Keratinocyte (primary cell): ENCODE measurements around the gene KLF8. TPM values are rescaled to one million over a fixed set of nuclear protein-coding genes. Genes with fewer than 3 reads are reported as not detected.
A peak's percentile ranks its signal among the peaks of the same experiment; 100 is the strongest.

Experiments
- DNase-seq: peaks from one replicate; pipeline ENCODE4 v3.0.0-alpha.2; 2011; ENCODE audit warnings: low read depth, missing footprints, low spot score
- FAIRE-seq: peaks from 2 replicates; lab custom pipeline; 2011; peaks lifted over from hg19 to GRCh38; lab: Jason Lieb, UNC
- H2AFZ ChIP-seq: 2 replicates; pipeline ENCODE4 v1.6.0; 2012; ENCODE audit warnings: low read length, control low read depth, inconsistent platforms; ENCODE audit not compliant: control insufficient read depth
- H3K27ac ChIP-seq: 2 replicates; pipeline ENCODE4 v1.5.1; 2011; ENCODE audit warnings: low read length; ENCODE audit not compliant: control insufficient read depth, insufficient read depth
- H3K27me3 ChIP-seq: 3 replicates; pipeline ENCODE4 v1.6.0; 2011; ENCODE audit warnings: low read length; ENCODE audit not compliant: control insufficient read depth, insufficient read depth; ENCODE audit errors: extremely low read depth
- H3K36me3 ChIP-seq, 2 experiments: 2 replicates in 1 of 2; 3 replicates in 1 of 2; pipeline ENCODE4 v1.5.1; 2011; ENCODE audit warnings: low read length in 2 of 2, mild to moderate bottlenecking in 1 of 2; ENCODE audit not compliant: control insufficient read depth in 2 of 2, insufficient read depth in 2 of 2; ENCODE audit errors: extremely low read depth in 1 of 2
- H3K4me1 ChIP-seq: 3 replicates; pipeline ENCODE4 v1.5.1; 2011; ENCODE audit warnings: low read length; ENCODE audit not compliant: control insufficient read depth, insufficient read depth; ENCODE audit errors: extremely low read depth
- H3K4me2 ChIP-seq: 3 replicates; pipeline ENCODE4 v1.6.0; 2011; ENCODE audit warnings: low read depth, low read length; ENCODE audit not compliant: control insufficient read depth, insufficient read depth; ENCODE audit errors: extremely low read depth
- H3K4me3 ChIP-seq, 3 experiments: fragments of 200-600 bp in 1 of 3; sonication (generic) in 1 of 3; 2 replicates in 2 of 3; 3 replicates in 1 of 3; pipeline ENCODE4 v1.5.1; 2011 to 2016; ENCODE audit warnings: low read length in 3 of 3, mild to moderate bottlenecking in 3 of 3, control low read depth in 2 of 3, inconsistent platforms in 1 of 3, low read depth in 1 of 3, mixed read lengths in 1 of 3, mixed run types in 1 of 3, moderate library complexity in 1 of 3; ENCODE audit not compliant: control insufficient read depth in 2 of 3, insufficient read depth in 2 of 3; ENCODE audit errors: extremely low read depth in 1 of 3
- H3K79me2 ChIP-seq: 2 replicates; pipeline ENCODE4 v1.6.0; 2012; ENCODE audit warnings: low read length; ENCODE audit not compliant: control insufficient read depth, insufficient read depth
- H3K9ac ChIP-seq: 3 replicates; pipeline ENCODE4 v1.6.0; 2011; ENCODE audit warnings: low read length; ENCODE audit not compliant: control insufficient read depth, insufficient read depth; ENCODE audit errors: extremely low read depth
- H3K9me1 ChIP-seq: 3 replicates; pipeline ENCODE4 v1.6.0; 2011; ENCODE audit warnings: low read length; ENCODE audit not compliant: control insufficient read depth, insufficient read depth; ENCODE audit errors: extremely low read depth
- H3K9me3 ChIP-seq: 2 replicates; pipeline ENCODE4 v1.5.1; 2012; ENCODE audit warnings: low read depth, low read length; ENCODE audit not compliant: control insufficient read depth
- H4K20me1 ChIP-seq: 3 replicates; pipeline ENCODE4 v1.6.0; 2011; ENCODE audit warnings: low read length; ENCODE audit not compliant: control insufficient read depth, insufficient read depth; ENCODE audit errors: extremely low read depth
- CTCF ChIP-seq, 3 experiments: IDR thresholded peaks in 1 of 3; conservative IDR thresholded peaks in 1 of 3; optimal IDR thresholded peaks in 1 of 3; 2 replicates in 2 of 3; 3 replicates in 1 of 3; pipeline versions ENCODE3 to v1.5.1; 2011; ENCODE audit warnings: low read length in 3 of 3, mild to moderate bottlenecking in 3 of 3, moderate library complexity in 2 of 3, control low read depth in 1 of 3, inconsistent platforms in 1 of 3; ENCODE audit not compliant: insufficient read depth in 2 of 3; ENCODE audit errors: extremely low read depth in 1 of 3
- EZH2 ChIP-seq: IDR thresholded peaks from one replicate; pipeline ENCODE4 v1.6.1; 2012; ENCODE audit warnings: inconsistent platforms, mild to moderate bottlenecking, low read length, moderate library complexity
- dilution Hi-C: fragments of 300-500 bp; cut with MboI; formaldehyde crosslinking; loops from one replicate; pipeline ENCODE4 v1.7.0; 2020; ENCODE audit warnings: low sequenced_read_pairs; ENCODE audit not compliant: extremely low pct_ligation_motif_present
- polyA plus RNA-seq, 5 experiments: library from polyadenylated mRNA; depleted of rRNA in 3 of 5; stranded (reverse) in 3 of 5; stranded (forward) in 1 of 5; unstranded in 1 of 5; fragments of >200 nt; gene quantifications; 1 replicate in 1 of 5; 2 replicates in 3 of 5; 3 replicates in 1 of 5; pipeline versions ENCODE4 v1.2.1 to v1.2.3, GENCODE V29; 2011 to 2012; ENCODE audit warnings: missing spikeins in 2 of 5, low read depth in 1 of 5, low replicate concordance in 1 of 5

Gene KLF8
- polyA plus RNA-seq, 1 donor (not counting 4 experiments of a cell fraction or from before 2014, with no cell fraction given): 17.0 TPM

- dilution Hi-C loops: no loop called here
- Histone ChIP-seq H4K20me1 (no peaks in the 10 kb centered on the region), H3K79me2 (no peaks in the 10 kb centered on the region), H3K27ac (no peak overlapping the region), H3K4me1 (no peaks in the 10 kb centered on the region), H3K4me3 (no peak overlapping the region), H3K9me1 (no peaks in the 10 kb centered on the region), H2AFZ (no peak overlapping the region), H3K4me2 (no peak overlapping the region), H3K27me3 (no peaks in the 10 kb centered on the region), H3K9ac (no peak overlapping the region), H3K9me3 (no peaks in the 10 kb centered on the region), H3K36me3 (no peaks in the 10 kb centered on the region)
- TF ChIP-seq EZH2 (no peak), CTCF (optimal IDR thresholded peaks at IDR 0.05 in 1 of 3, IDR thresholded peaks at IDR 0.05 in 1 of 3, conservative IDR thresholded peaks at IDR 0.05 in 1 of 3; ENCODE audit: extremely low read depth in 1 of 3, insufficient read depth in 2 of 3, low read length in 3 of 3) (peak in 1 of 3 experiments; percentile 21)
- no peak for FAIRE-seq
- no peak for DNase-seq
Observed at GRCh38 chrX:56219700-56220099, 12.5 kb upstream of the KLF8 start.

- Histone ChIP-seq H4K20me1 (no peaks in the 10 kb centered on the region), H3K36me3 (no peaks in the 10 kb centered on the region), H3K4me3 (no peak overlapping the region), H3K27ac (no peak overlapping the region), H3K79me2 (no peaks in the 10 kb centered on the region), H3K9me1 (no peaks in the 10 kb centered on the region), H3K9ac (no peak overlapping the region), H2AFZ (no peak overlapping the region), H3K4me1 (no peaks in the 10 kb centered on the region), H3K9me3 (no peaks in the 10 kb centered on the region), H3K27me3 (no peaks in the 10 kb centered on the region), H3K4me2 (no peak overlapping the region)
- dilution Hi-C loops: no loop called here
- no peak for DNase-seq
- TF ChIP-seq EZH2: no peak
- no peak for TF ChIP-seq CTCF (optimal IDR thresholded peaks at IDR 0.05 in 1 of 3, IDR thresholded peaks at IDR 0.05 in 1 of 3, conservative IDR thresholded peaks at IDR 0.05 in 1 of 3; ENCODE audit: extremely low read depth in 1 of 3, insufficient read depth in 2 of 3, low read length in 3 of 3)
- no peak for FAIRE-seq
Observed at GRCh38 chrX:56221101-56221500, 11.1 kb upstream of the KLF8 start.
